Middle frontal gyrus (tissue), 1 donor: ENCODE results near the gene LPCAT3.

Experiments used
- DNase-seq: peaks from one replicate; pipeline ENCODE4 v3.0.0-alpha.2; 2015; ENCODE audit warnings: low spot score; ENCODE audit errors: extremely low spot score

The LPCAT3 gene

GRCh38 chr12:6965026-6965661 lies 53.1 kb downstream of the LPCAT3 start:
- DNase-seq: peak; percentile 66

GRCh38 chr12:6964605-6965025 lies 53.7 kb downstream of the LPCAT3 start:
- DNase-seq: no peak

- DNase-seq: no peak
Measured at GRCh38 chr12:6963791-6964413, 54.4 kb downstream of the LPCAT3 start.

GRCh38 chr12:6963016-6963731 lies 55.1 kb downstream of the LPCAT3 start:
- DNase-seq: no peak

- no peak for DNase-seq
Measured at GRCh38 chr12:6962285-6963015, 55.8 kb downstream of the LPCAT3 start.

GRCh38 chr12:6961695-6962284 lies 56.5 kb downstream of the LPCAT3 start:
- DNase-seq: no peak

- no peak for DNase-seq
Measured at GRCh38 chr12:6961278-6961694, 57.0 kb downstream of the LPCAT3 start.

GRCh38 chr12:6960593-6961277 lies 57.5 kb downstream of the LPCAT3 start:
- DNase-seq: no peak

- DNase-seq: no peak
Measured at GRCh38 chr12:6959805-6960592, 58.3 kb downstream of the LPCAT3 start.

GRCh38 chr12:6959058-6959804 lies 59.0 kb downstream of the LPCAT3 start:
- DNase-seq: no peak

- no peak for DNase-seq
Measured at GRCh38 chr12:6958609-6959057, 59.6 kb downstream of the LPCAT3 start.

- DNase-seq: no peak
Measured at GRCh38 chr12:6957741-6958608, 60.3 kb downstream of the LPCAT3 start.

GRCh38 chr12:6957151-6957701 lies 61.0 kb downstream of the LPCAT3 start:
- no peak for DNase-seq

- no peak for DNase-seq
Measured at GRCh38 chr12:6956021-6956727, 62.1 kb downstream of the LPCAT3 start.

GRCh38 chr12:6955108-6956020 lies 62.9 kb downstream of the LPCAT3 start:
- no peak for DNase-seq
